Activated T-helper 1 cell treated with anti-CD3 and anti-CD28 coated beads, Interleukin-2, amount 50 U/mL, for 16 hours (primary cell): Measurements from ENCODE around the gene DERL3.
A peak's percentile ranks its signal among the peaks of the same experiment; 100 is the strongest.
"Not testable (repeated sequence)": the region's sequence is repeated elsewhere in the genome, so short reads cannot be mapped to it uniquely, and the experiment has no call there.

Source experiments
- DNase-seq, 2 donors: peaks; one replicate each; pipeline ENCODE4 v3.0.0-alpha.2; 2020; ENCODE audit warnings: low read depth in 1 of 2, low spot score in 1 of 2

Gene DERL3

DNA sequence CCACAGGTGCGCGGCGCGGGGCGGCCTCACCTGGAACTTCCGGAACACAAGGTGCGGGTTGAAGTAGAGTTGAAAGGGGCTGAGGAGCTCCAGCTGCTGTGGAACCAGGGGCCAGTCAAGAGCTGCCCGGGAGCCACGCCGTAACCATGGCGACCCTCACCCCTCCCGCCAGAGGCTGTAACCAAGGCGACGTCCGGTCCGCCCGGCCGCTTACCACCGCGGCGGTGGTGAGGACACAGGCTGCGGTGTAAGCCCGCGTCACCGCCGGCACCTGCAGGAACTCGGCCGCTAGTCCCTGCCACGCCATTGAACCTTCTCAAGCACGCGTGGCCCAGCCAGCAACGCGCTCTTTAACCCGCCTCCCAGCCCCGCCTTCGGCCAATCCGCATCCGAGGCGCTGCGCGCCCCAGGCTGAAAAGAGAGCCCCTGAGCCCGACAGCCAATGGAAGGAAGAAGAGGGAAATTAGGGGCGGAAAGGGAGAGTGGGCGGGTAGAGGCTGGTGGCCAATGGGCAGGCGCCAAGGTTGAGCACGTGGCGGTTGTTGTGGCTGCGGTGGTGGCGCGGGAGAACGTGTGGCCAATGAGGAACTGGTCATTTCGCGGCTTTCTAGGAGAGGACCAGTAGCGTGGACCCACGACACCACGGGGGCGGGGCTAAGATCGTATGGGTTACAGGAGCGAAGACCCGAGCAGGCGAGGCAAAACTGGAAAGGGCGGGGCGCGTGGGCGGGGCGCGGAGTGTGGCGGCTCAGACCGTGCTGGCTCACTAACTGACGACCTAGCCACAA lies at the start of gene DERL3:
Gene DERL3, minus strand, starts transcription at position 326 of the 788 bp plus-strand sequence. Its CDS starts 19 bp downstream, at position 307.
- peak; percentile 89 for DNase-seq

DNA sequence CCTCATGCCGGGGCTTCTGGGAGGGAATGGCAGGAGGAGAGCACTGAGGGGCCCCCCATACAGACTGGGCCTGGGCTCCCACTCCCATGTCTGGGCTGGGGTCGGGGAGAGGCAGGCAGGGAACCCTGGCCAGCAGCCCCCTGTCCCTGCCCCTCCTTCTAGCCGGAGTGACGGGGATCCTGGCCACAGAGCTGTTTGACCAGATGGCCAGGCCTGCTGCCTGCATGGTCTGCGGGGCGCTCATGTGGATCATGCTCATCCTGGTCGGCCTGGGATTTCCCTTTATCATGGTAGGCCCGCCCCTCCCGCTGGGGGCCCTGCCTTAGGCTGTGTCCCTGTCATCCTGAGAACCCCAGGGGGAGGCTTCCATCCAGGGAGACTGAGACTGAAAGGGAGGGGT lies 45.3 kb upstream of the DERL3 start:
- no peak for DNase-seq

DNA sequence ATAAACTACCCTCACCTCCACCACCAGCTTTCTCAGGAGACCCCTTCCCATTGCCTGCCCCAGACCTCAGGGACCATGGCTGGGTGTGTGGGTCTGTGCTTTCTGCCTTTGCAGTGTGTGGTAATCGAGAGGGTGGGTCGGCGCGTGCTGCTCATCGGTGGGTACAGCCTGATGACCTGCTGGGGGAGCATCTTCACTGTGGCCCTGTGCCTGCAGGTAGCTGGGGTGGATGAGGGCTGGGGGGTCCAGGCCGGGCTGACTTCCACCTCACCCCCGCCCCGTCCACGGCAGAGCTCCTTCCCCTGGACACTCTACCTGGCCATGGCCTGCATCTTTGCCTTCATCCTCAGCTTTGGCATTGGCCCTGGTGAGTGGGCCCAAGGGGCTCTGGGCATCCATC lies 44.9 kb upstream of the DERL3 start:
- no peak for DNase-seq

DNA sequence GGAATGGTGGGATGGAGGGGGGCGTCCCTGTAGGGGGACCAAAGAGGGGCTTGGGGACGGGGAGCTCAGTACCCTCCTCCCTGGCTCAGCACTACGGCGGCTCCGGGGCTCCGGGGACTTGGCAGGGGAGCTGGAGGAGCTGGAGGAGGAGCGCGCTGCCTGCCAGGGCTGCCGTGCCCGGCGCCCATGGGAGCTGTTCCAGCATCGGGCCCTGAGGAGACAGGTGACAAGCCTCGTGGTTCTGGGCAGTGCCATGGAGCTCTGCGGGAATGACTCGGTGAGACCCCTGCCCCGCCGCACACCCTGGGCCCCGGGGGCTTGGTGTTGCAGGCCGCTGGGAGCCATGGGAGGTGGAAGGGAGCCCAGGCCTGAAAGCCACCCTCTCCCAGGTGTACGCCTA lies 43.6 kb upstream of the DERL3 start:
- DNase-seq: no peak

DNA sequence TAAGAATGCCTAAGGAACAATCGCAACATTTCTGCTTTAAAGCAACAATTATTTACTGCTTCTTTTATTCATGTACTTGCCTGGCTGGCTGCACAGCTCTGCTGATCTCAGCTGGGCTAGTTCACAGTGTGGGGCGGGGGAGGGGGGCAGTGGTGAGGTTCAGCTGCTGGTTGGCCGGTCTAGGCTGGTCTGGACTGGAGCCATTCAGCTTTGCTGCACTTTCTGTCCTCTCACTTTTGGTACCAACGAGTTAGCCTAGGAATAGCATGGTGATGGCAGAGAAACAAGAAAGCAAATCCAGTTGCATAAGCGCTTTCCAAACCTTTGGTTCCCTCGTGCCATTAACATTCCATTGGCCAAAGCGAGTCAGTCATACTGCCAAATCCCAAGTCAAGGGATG lies 39.4 kb upstream of the DERL3 start:
- DNase-seq: no peak

DNA sequence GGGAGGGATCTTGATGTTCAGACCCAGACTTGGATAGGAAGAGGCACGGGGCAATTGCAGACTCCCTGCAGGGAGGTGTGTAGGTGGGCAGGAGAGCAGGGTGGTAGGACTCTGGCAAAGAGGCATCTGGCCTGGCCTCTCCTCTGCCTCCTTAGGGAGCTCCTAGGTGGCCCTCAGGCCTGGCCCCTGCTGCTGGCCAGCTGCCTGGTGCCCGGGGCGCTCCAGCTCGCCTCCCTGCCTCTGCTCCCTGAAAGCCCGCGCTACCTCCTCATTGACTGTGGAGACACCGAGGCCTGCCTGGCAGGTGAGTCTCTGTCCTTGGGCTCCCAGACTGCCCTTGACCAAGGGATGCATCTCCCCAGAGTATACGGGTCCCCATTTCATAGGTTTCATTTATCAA lies 38.8 kb upstream of the DERL3 start:
- no peak for DNase-seq

DNA sequence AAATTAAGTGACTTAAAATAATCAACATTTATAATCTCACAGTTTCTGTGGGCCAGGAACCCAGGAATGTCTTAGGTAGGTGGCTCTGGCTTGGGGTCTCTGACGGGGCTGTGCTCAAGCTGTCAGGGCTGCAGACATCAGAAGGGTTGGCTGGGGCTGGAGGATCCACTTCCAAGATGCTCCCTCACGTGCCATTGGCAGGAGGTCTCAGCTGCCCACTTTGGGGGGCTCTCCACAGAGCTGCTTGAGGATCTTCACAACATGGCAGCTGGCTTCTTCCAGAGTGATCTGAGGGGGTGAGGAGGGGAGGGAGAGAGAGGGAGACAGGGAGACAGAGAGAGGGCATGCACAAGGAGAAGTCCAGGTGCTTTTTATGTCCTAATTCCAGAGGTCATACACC lies 37.0 kb upstream of the DERL3 start:
- DNase-seq: no peak

DNA sequence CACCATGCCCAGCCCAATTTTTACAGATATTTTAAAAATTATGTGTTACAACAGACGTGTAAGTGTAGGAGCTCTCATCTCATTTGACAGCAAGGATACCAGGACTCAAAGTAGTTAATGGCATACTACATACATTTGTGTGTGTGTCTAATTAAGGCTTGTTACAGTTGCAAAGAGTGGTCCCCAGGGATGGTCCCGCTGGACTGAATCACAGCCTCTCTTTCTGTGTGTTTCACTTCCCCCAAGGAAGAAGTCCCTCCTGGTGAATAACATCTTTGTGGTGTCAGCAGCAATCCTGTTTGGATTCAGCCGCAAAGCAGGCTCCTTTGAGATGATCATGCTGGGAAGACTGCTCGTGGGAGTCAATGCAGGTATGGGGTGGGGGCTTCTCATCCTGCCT lies 36.1 kb upstream of the DERL3 start:
- DNase-seq: no peak

DNA sequence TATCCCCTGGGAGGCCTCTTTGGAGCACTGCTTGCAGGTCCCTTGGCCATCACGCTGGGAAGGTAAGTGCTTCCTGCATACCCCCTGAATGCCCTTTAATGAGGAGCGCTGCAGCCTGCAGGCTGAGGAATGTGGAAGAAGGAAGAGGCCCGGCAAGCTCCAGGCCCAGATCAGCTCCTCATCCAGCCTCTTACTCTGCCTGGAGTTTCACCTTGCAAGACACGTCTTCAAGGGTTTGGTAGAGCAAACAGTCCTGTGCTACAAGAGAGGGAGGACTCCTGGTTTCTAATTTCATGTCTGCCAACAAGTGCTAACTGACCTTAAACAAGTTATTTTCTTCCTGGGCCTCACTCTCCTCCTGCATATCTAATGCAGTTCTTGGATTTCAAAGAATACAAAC lies 29.8 kb upstream of the DERL3 start:
- no peak for DNase-seq

DNA sequence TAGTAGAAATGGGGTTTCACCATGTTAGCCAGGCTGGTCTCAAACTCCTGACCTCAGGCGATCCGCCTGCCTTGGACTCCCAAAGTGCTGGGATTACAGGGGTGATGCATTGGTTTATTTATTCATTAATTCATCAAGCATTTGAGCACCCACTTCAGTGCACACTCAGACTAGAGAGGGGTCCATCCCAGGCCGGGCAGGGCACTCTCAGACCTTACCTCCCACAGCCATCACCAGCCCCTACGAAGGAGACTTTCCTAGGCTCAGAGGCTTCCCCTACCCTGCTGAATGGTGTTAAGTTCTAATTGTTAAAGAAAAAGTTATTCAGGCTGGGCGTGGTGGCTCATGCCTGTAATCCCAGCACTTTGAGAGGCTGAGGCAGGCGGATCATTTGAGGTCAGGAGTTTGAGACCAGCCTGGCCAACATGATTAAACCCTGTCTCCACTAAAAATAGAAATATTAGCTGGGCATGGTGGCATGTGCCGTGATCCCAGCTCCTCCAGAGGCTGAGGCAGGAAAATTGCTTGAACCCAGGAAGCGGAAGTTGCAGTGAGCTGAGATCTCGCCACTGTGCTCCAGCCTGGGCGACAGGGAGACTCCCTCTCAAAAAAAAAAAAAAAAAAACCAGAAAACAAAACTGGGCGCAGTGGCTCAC lies 25.8 kb upstream of the DERL3 start:
- not testable (repeated sequence) for DNase-seq

DNA sequence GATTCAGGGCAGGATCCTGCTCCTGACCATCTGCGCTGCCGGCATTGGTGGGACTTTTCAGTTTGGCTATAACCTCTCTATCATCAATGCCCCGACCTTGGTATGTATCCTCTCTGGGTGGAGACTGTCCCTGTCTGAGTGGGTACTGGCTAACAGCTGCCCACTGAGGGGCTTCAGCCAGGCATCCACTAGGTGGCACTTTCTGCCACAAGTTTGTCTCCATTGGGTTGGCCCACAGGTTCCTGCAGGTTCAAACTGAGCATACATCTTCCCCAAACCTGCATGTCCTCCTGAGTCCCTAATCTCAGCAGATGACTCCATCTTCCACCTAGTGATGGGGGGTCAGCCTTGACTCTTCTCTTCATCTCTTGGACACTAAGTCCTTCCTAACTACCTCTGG lies 23.3 kb upstream of the DERL3 start:
- no peak for DNase-seq

DNA sequence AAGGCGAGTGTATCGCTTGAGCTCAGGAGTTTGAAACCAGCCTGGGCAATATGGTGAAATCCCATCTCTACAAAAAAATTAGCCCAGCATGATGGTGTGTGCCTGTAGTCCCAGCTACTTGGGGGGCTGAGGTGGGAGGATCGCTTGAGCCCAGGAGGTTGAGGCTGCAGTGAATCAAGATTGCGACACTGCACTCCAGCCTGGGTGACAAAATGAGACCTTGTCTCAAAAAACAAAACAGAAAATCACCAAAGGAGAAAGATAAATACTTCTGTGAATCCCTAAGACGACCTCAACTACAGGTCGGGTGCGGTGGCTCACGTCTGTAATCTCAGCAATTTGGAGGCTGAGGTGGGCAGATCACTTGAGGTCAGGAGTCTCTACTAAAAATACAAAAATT lies 21.4 kb upstream of the DERL3 start:
- DNase-seq: not testable (repeated sequence)

DNA sequence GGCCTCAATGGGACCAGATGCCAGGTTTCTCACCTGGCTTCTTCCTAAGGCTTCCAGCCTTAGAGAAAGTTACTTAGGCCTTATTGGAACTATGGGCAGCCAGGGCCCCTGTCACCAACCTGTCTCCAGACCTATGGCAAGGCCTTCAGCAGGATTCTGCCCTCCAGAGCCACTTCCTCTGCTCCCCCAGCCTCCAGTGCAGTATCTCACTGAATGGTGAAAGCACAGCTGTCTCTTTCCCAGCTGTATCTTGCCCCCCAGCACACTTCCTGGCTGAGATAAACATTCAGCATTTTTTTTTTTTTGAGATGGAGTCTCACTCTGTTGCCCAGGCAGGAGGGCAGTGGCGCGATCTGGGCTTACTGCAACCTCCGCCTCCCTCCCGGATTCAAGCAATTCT lies 20.4 kb upstream of the DERL3 start:
- no peak for DNase-seq

DNA sequence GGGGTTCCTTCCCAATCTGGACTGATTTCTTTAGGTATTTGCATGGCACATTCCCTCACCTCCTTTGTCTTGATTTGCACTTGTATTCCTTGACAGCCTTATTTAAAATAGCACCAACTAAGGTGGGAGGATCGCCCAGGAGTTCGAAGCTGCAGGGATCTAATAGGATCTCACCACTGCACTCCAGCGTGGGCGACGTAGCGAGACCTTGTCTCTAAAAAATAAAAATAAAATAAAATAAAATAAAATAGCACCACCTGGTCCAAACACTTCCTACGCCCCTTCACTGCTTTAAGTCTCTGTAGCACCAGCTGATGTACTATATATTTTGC lies 19.6 kb upstream of the DERL3 start:
- DNase-seq: no peak

DNA sequence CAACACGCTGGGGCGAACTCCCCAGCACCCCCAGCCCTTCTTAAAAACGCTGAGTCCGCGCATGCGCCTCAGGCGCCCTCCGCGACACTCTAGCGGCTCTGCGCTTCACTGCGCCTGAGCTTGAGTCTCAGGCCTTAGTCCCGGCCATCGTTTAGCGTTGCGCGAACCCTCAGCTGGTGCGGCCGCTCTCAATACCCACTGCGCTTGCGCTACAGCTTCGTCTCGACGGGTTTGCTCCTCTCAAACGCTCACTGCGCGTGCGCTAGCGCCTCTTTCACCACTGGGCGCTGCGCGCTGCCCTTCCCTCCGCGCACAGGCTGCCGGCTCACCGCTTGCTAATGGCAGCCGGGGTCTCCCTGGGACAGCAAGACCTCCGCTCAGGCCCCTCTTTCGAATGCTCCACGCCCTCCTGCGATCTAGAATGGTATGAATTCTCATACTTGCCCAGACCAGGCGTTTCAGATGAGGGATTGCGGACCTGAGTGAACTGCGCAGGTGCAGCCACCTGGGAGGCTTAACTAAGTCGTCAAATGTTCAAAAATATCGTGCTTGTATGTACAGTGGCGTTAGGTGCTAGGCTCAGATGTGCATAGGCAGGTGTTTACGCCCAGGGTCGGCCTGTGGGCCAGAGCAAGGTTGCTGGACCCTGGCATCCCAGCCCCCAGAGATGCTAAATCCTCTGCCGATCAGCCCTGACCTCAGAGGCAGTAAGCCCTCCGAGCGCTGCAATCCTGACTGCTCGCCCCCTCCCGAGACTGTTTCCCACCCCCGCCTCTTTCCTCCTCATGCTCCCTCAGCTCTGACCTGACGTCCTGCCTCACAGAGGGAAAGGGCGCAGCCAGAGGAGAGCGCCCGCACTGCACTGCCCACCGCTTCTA lies 19.0 kb upstream of the DERL3 start, which contains the start of gene SLC2A11:
Gene SLC2A11, plus strand, starts transcription at position 270 of the 878 bp plus-strand sequence. Its CDS starts 125 bp downstream, at position 395.
- peak; percentile 87 to 89 for DNase-seq

DNA sequence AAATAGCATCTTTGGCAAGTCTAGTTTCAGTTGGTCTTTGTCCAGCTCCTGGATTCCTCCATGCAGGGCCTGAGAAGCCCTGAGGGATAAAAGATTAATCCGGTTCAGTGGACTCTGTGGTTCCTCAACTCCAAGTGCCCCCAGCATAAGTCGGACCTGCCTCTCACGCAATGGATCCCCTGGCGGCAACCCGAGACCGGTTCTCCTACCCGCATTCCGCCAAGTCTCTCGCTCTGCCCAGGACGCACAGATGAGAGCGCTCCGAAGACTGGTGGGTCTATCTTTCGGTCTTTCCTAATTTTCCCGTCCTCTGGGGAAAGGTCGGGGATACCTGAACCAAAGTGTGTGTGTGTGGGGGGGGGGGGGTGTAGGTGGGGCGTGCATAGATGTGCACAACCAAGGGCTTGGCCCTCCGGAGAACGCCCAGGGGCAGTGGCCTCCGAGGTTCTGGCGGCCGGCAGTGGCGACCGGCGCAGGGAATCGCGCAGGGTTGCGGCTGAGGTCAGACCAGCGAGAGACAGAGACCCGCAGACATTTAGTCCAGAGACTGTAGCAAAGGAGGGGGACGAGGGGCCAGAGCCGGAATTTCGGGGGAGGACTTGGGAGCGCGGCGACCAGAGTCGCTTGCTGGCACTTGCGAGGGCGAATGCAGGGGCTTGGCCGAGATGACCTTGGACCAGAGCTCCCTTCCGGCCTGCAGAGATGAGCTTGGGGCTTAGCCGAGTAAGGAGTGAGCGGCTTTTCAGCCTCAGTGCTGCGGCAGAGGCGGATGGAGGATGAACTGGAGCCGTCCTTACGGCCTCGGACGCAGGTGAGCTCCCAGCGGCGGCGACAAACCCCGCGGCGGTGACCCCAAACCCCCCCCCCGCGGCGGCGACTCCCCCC lies 18.2 kb upstream of the DERL3 start:
- no peak for DNase-seq

DNA sequence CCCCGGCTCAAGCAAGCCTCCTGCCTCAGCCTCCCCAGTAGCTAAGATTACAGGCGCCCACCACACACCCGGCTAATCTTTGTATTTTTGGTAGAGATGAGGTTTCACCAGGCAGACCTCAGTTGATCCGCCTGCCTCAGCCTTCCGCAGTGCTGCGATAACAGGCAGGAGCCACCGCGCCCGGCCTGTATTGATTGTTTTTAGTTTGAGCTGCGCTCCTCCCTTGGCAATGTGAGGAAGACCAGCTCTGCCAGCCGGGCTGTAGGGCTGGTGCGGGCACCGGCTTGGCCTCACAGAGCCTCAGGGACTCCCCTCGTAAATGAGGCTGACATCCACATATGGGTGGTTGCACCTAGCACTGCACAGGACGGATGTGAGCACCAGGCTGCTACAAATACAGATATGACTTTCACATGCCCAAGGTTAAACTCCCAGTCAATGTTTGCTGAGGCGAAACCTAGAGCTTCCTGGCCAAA lies 11.4 kb upstream of the DERL3 start:
- no peak for DNase-seq

DNA sequence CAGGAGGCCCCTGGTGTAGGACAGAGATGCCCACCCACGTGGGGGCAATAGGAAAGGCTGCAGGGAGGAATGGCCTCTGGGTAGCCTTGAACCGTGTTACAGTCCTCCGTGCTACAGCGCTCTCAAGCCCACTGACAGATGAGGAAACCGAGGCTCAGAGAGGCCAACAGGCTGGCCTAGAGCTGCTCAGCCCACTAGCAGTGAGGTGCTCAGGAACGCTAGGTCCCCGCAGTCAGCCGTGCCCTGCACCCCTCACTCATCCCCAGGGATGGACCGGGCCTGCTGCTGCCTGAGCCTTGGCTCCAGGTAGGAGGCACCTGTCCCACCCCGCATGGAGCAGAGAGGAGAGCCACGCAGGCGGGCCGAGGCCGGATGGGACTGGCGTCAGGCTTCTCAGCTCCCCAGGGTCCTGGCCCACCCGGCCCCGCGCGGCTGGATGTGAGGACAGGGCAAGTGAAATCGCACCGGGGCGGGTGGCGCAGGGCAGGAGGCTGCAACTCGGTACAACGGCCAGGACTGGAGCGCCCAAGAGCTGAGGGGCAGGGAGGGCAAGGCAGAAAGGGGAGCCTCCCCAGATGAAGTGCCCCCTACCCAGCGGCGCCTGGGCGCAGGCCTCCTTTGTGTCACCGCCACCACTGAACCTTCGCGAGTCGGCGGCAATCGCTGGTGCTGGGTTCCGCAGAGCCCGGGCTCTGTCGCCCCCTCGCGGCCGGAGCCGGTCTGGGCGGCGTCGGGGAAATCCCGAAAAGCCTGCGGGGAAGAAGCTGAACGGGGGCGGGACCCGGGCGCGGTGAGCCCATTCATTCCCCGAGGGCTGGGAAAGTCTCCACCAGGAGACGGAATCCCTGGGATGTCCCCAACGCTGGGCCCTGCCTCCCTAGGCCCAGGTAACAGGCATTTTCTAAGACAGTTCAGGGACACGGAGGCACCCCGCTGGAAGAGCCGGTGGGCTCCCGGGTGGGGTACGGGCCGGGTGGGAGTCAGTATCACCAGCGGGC lies 10.5 kb upstream of the DERL3 start:
- DNase-seq: peak; percentile 75 to 79
